PC-9 (cell line): ENCODE data around the gene TMEM120A. TPM values are rescaled to one million over a fixed set of nuclear protein-coding genes. Genes with fewer than 3 reads are reported as not detected.

Source experiments
- BruUV-seq: library from RNA; stranded (reverse); fragments of 400-500 nt; replicated peaks from 2 replicates; lab custom pipeline; 2021; lab: Mats Ljungman, UMichigan
- CTCF ChIA-PET: fragments of 300-600 bp; sonication (Branson Sonifier 250); formaldehyde crosslinking; loops from one replicate; lab custom pipeline; 2022; ENCODE audit warnings: antibody characterized with exemption; lab: Charles Lee
- POLR2A ChIA-PET: fragments of 300-600 bp; sonication (Branson Sonifier 250); formaldehyde crosslinking; loops from one replicate; lab custom pipeline; 2022; ENCODE audit warnings: antibody characterized with exemption; ENCODE audit not compliant: unreplicated experiment; lab: Charles Lee
- DNase-seq, 2 experiments: peaks; one replicate each; pipeline versions ENCODE4 v3.0.0 to v3.0.0-alpha.2; 2015 to 2022; ENCODE audit warnings: mixed read lengths in 1 of 2
- H2AFZ ChIP-seq: fragments of 200-600 bp; sonication (generic); 2 replicates; pipeline ENCODE4 v1.8.1; 2017; ENCODE audit warnings: antibody characterized with exemption
- H3F3A ChIP-seq: fragments of 200-600 bp; sonication (generic); 2 replicates; pipeline ENCODE4 v1.8.1; 2017; ENCODE audit warnings: antibody characterized with exemption, mild to moderate bottlenecking, low read depth; ENCODE audit not compliant: insufficient read depth
- H3K27ac ChIP-seq: fragments of 200-600 bp; sonication (generic); 2 replicates; pipeline ENCODE4 v1.6.1; 2016; ENCODE audit warnings: mixed run types
- H3K27me3 ChIP-seq: fragments of 200-600 bp; sonication (generic); 2 replicates; pipeline ENCODE4 v1.6.1; 2016; ENCODE audit warnings: low read depth, mixed run types; ENCODE audit not compliant: insufficient read depth
- H3K36me3 ChIP-seq: fragments of 200-600 bp; sonication (generic); 2 replicates; pipeline ENCODE4 v1.6.1; 2016; ENCODE audit warnings: low read depth, mixed run types
- H3K4me1 ChIP-seq: fragments of 200-600 bp; sonication (generic); replicated peaks from 2 replicates; pipeline ENCODE4 v1.6.1; 2016; ENCODE audit warnings: mixed run types; ENCODE audit not compliant: insufficient read depth
- H3K4me2 ChIP-seq: fragments of 200-600 bp; sonication (generic); 2 replicates; pipeline ENCODE4 v1.6.1; 2017; ENCODE audit warnings: mixed run types
- H3K4me3 ChIP-seq: fragments of 200-600 bp; sonication (generic); 2 replicates; pipeline ENCODE4 v1.6.1; 2016; ENCODE audit warnings: mixed run types
- H3K79me2 ChIP-seq: fragments of 200-600 bp; sonication (generic); 2 replicates; pipeline ENCODE4 v1.6.1; 2017; ENCODE audit warnings: low read depth, mixed run types
- H3K9me2 ChIP-seq: fragments of 200-600 bp; sonication (generic); 2 replicates; pipeline ENCODE4 v1.8.1; 2017; ENCODE audit warnings: mild to moderate bottlenecking; ENCODE audit not compliant: insufficient read depth
- H3K9me3 ChIP-seq: fragments of 200-600 bp; sonication (generic); 2 replicates; pipeline ENCODE4 v1.8.1; 2016; ENCODE audit warnings: low read depth; ENCODE audit not compliant: insufficient read depth
- H4K20me1 ChIP-seq: fragments of 200-600 bp; sonication (generic); 2 replicates; pipeline ENCODE4 v1.8.1; 2017; ENCODE audit not compliant: insufficient read depth
- EZH2 ChIP-seq: fragments of 200-600 bp; sonication (generic); IDR thresholded peaks from 2 replicates; pipeline ENCODE4 v1.8.0; 2017; ENCODE audit warnings: antibody characterized with exemption, low read depth
- intact Hi-C: fragments of 100-400 bp; cut with micrococcal nuclease; formaldehyde crosslinking; loops from one replicate; pipeline ENCODE4 v1.10.0; 2022; ENCODE audit not compliant: unreplicated experiment
- total RNA-seq: library from RNA; stranded (reverse); gene quantifications from 2 replicates; pipeline ENCODE4 v1.2.3, GENCODE V29; 2021
- TF ChIP-seq, protein P1 (sequence below): fragments of 200-600 bp; sonication (generic); conservative IDR thresholded peaks from 2 replicates; pipeline ENCODE4 v1.6.1; 2017; ENCODE audit warnings: mixed run types, antibody characterized with exemption, mild to moderate bottlenecking, moderate library complexity

The TMEM120A gene
- total RNA-seq, 1 experiment from 2014 or later, result 27.0 TPM

DNA sequence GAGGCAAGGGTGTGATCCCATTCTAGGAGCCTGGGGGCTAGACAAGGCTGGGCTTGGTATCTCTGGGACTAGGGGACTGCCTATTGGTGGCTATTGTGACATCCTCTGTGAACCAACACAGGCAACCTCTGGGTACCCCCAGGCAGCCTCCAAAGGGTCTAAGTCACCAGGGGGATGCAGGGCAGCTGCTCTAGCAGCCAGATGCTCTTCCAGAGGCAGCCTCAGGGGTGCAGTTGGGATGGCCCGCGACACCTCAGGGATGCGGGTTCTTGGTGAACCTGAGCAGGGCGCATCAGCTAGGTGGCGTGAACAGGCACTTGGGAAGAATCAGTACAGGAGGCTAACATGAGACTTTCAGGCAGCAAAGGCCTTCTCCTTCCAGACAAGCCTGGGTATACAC, 1.6 kb upstream of the TMEM120A start:
- Histone ChIP-seq H3K9me3 (no peaks in the 10 kb centered on the region), H3K4me1 (peaks cover 13% of the 10 kb centered on the region), H3K36me3 (no peaks in the 10 kb centered on the region), H3K4me3 (no peak overlapping the region), H3K27ac (no peak overlapping the region), H3K9me2 (no peaks in the 10 kb centered on the region), H3F3A (peaks cover 3% of the 10 kb centered on the region; the same call in 1 of the 2 replicates), H3K4me2 (no peak overlapping the region), H3K79me2 (0 out of 2 replicates have a peak, but pooled peaks cover 6% of the 10 kb centered on the region), H4K20me1 (no peaks in the 10 kb centered on the region), H3K27me3 (no peaks in the 10 kb centered on the region), H2AFZ (no peak overlapping the region)
- BruUV-seq, result no TSS peak
- DNase-seq, result no peak
- intact Hi-C loops, result no loop called here
- no peak for TF ChIP-seq EZH2
- TF ChIP-seq, protein P1, sequence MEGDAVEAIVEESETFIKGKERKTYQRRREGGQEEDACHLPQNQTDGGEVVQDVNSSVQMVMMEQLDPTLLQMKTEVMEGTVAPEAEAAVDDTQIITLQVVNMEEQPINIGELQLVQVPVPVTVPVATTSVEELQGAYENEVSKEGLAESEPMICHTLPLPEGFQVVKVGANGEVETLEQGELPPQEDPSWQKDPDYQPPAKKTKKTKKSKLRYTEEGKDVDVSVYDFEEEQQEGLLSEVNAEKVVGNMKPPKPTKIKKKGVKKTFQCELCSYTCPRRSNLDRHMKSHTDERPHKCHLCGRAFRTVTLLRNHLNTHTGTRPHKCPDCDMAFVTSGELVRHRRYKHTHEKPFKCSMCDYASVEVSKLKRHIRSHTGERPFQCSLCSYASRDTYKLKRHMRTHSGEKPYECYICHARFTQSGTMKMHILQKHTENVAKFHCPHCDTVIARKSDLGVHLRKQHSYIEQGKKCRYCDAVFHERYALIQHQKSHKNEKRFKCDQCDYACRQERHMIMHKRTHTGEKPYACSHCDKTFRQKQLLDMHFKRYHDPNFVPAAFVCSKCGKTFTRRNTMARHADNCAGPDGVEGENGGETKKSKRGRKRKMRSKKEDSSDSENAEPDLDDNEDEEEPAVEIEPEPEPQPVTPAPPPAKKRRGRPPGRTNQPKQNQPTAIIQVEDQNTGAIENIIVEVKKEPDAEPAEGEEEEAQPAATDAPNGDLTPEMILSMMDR, result no peak
- ChIA-PET CTCF (no interaction called here), POLR2A (interaction anchor here (0.6 to 0.8 kb wide), 2 partner anchors 39 to 118 kb away, joined by 4 to 7 read pairs; no protein-coding TSS in a partner anchor)

DNA sequence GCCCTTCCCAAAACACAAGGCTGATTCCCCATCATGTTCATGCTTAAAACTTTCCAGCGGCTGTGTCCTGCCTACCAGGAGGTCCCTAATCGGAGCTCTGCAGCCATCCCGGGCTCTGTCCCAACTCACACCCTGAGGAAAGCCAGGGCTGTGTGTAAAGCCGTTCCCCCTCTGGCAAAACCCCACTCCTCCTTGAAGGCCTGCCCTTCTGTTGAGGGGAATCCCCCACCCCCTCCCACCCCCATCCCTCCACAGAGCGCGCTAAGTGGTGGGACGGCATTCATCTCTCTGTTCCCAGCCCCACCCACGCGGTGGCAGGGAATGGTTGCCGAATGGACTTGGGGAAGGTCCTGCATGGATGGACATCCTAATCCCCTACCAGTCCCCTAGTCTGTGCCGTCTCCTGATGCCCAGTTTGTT, 667 bp upstream of the TMEM120A start:
- H3K36me3 ChIP-seq, result no peaks in the 10 kb centered on the region
- no peak overlapping the region for H2AFZ ChIP-seq
- 0 out of 2 replicates have a peak, but pooled peaks cover 6% of the 10 kb centered on the region for H3K79me2 ChIP-seq
- no TSS peak for BruUV-seq
- peaks cover 3% of the 10 kb centered on the region; the same call in 1 of the 2 replicates for H3F3A ChIP-seq
- H3K4me1 ChIP-seq, result peaks cover 22% of the 10 kb centered on the region
- H3K27ac ChIP-seq, result no peak overlapping the region
- intact Hi-C loops, result no loop called here
- no peak for DNase-seq
- no peaks in the 10 kb centered on the region for H3K9me2 ChIP-seq
- peak overlapping the region; percentile 86 for H3K4me2 ChIP-seq
- POLR2A ChIA-PET, result interaction anchor here (0.8 kb wide), 1 partner anchor 38 kb away, joined by 7 read pairs; no protein-coding TSS in a partner anchor
- H4K20me1 ChIP-seq, result no peaks in the 10 kb centered on the region
- H3K4me3 ChIP-seq, result peak overlapping the region; percentile 92
- TF ChIP-seq, protein P1, result no peak
- no peak for TF ChIP-seq EZH2
- H3K27me3 ChIP-seq, result no peaks in the 10 kb centered on the region
- no peaks in the 10 kb centered on the region for H3K9me3 ChIP-seq
- CTCF ChIA-PET, result no interaction called here

DNA sequence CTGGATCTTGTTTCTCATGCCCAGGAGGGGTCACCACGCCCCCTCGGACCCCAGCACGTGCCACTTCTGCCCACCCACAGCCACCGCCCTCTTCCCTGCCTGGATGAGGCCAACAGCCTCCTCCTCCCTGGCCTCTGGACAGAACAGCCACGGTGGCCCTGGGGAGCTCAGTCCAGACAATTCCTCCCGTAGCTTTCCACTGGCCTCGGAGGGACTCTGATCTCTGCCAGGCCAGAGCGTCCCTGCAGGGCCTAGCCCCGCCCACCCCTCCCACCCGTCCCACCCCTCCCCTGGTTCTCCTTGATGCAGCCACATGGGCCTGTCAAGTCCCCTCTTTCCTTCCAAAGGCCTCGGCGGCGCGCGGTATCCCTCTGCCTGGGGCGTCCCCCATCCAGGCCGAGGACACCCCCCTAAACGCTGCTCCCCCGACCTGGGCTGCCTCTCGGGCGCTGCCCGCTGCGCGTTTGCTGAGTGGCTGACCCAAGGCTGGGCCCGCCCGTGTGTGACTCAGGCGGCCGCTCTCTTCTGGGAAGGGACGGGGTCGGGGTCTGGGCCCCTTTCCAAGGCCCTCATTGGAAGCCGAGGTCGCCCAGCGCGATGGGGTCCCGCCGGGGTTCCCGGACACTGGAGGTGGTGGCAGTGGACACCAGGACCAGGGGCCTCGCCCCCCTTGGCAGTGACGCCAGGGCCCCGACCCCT, 557 bp downstream of the TMEM120A start:
- H3K4me3 ChIP-seq, result peak overlapping the region; percentile 92
- H4K20me1 ChIP-seq, result no peaks in the 10 kb centered on the region
- H3K9me3 ChIP-seq, result no peaks in the 10 kb centered on the region
- H3K27ac ChIP-seq, result no peak overlapping the region
- intact Hi-C loops, result loop anchor here (1.0 to 5.0 kb wide), 5 partner anchors 37 to 127 kb away; partner anchors contain the start of genes MDH2, POR and STYXL1
- 0 out of 2 replicates have a peak, but pooled peaks cover 6% of the 10 kb centered on the region for H3K79me2 ChIP-seq
- ChIA-PET CTCF (no interaction called here), POLR2A (no interaction called here)
- H3K9me2 ChIP-seq, result no peaks in the 10 kb centered on the region
- H3F3A ChIP-seq, result peaks cover 3% of the 10 kb centered on the region; the same call in 1 of the 2 replicates
- TF ChIP-seq EZH2, result no peak
- TF ChIP-seq, protein P1, result no peak
- DNase-seq, result peak; percentile 45 to 63
- no TSS peak for BruUV-seq
- H3K4me1 ChIP-seq, result peaks cover 28% of the 10 kb centered on the region
- H2AFZ ChIP-seq, result peak overlapping the region; percentile 83
- no peaks in the 10 kb centered on the region for H3K27me3 ChIP-seq
- H3K36me3 ChIP-seq, result no peaks in the 10 kb centered on the region
- H3K4me2 ChIP-seq, result peak overlapping the region; percentile 86
